HG02623 (cell line): ENCODE measurements around the gene ENAH.
"Not testable (repeated sequence)": the region's sequence is repeated elsewhere in the genome, so short reads cannot be mapped to it uniquely, and the experiment has no call there.

Experiments
- ATAC-seq: cut with Tn5 transposase; IDR thresholded peaks from one replicate; pipeline ENCODE4 v1.9.1; 2021; ENCODE audit warnings: moderate library complexity; ENCODE audit not compliant: unreplicated experiment

The ENAH gene

GRCh38 chr1:225651376-225651871, 1.5 kb downstream of the ENAH start:
- ATAC-seq: no peak

GRCh38 chr1:225650179-225650578, 2.7 kb downstream of the ENAH start:
- ATAC-seq: no peak

GRCh38 chr1:225645194-225645895, 7.6 kb downstream of the ENAH start:
- no peak for ATAC-seq

- ATAC-seq: no peak
Observed at GRCh38 chr1:225644666-225645065, 8.3 kb downstream of the ENAH start.

- ATAC-seq: no peak
Observed at GRCh38 chr1:225642177-225642576, 10.7 kb downstream of the ENAH start.

GRCh38 chr1:225638853-225639252, 14.1 kb downstream of the ENAH start:
- ATAC-seq: no peak

- ATAC-seq: no peak
Observed at GRCh38 chr1:225637651-225638199, 15.2 kb downstream of the ENAH start.

GRCh38 chr1:225636992-225637391, 15.9 kb downstream of the ENAH start:
- ATAC-seq: not testable (repeated sequence)

- no peak for ATAC-seq
Observed at GRCh38 chr1:225635649-225636048, 17.3 kb downstream of the ENAH start.

GRCh38 chr1:225632836-225633235, 20.1 kb downstream of the ENAH start:
- not testable (repeated sequence) for ATAC-seq

GRCh38 chr1:225631021-225631663, 21.8 kb downstream of the ENAH start:
- ATAC-seq: no peak

- no peak for ATAC-seq
Observed at GRCh38 chr1:225629483-225629882, 23.4 kb downstream of the ENAH start.

GRCh38 chr1:225628794-225629193, 24.1 kb downstream of the ENAH start:
- ATAC-seq: not testable (repeated sequence)

- no peak for ATAC-seq
Observed at GRCh38 chr1:225627304-225627947, 25.5 kb downstream of the ENAH start.

GRCh38 chr1:225626698-225627097, 26.2 kb downstream of the ENAH start:
- no peak for ATAC-seq

- ATAC-seq: no peak
Observed at GRCh38 chr1:225617956-225618355, 35.0 kb downstream of the ENAH start.

GRCh38 chr1:225617479-225617878, 35.4 kb downstream of the ENAH start:
- no peak for ATAC-seq

GRCh38 chr1:225615403-225615790, 37.5 kb downstream of the ENAH start:
- not testable (repeated sequence) for ATAC-seq

GRCh38 chr1:225613006-225613405, 39.9 kb downstream of the ENAH start:
- ATAC-seq: no peak

- no peak for ATAC-seq
Observed at GRCh38 chr1:225612287-225612686, 40.6 kb downstream of the ENAH start.

GRCh38 chr1:225611537-225612223, 41.2 kb downstream of the ENAH start:
- ATAC-seq: no peak
